Lower leg skin (tissue), 3 donors: ENCODE measurements around the gene MAP3K3.

Experiments
- POLR2A ChIP-seq, 2 donors: fragments of 450-650 bp; IDR thresholded peaks; one replicate each; pipeline ENCODE4 v1.6.1; 2016 to 2017; ENCODE audit warnings: antibody characterized with exemption in 2 of 2, mild to moderate bottlenecking in 1 of 2, moderate library complexity in 1 of 2
- TF ChIP-seq, protein P1 (sequence below), 3 donors: fragments of 450-650 bp; IDR thresholded peaks; one replicate each; pipeline ENCODE4 v1.5.1; 2016; ENCODE audit warnings: antibody characterized with exemption in 3 of 3, mild to moderate bottlenecking in 3 of 3, moderate library complexity in 2 of 3

DNA sequence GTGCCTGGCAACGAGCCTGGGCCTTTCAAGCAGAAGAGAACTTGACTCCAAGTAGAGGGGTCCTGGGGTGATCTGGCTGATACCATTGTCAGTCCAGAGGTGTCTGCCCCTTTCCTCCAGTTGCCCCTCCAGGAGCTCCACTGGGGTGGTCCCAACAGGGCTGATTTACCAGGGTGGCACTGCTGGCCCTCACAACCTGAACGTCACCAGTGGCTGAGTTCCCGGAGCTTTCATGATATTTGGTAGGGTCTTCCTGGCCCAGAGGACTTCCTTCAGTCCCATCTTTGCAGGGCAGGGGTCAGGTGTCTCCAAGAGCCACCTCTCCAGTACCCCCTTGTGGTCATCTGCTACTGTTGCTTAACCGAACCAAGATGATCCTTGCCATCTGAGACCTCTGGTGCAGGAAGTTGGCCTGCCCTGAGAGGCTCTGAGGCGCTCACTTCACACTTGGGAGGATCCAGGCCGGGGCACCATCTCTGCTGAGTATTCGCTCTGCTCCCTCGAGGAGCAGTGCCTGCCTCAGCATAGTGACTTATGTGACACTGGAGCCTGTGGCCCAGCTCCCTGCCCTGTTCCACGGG, 74.3 kb downstream of the MAP3K3 start:
- TF ChIP-seq, protein P1, sequence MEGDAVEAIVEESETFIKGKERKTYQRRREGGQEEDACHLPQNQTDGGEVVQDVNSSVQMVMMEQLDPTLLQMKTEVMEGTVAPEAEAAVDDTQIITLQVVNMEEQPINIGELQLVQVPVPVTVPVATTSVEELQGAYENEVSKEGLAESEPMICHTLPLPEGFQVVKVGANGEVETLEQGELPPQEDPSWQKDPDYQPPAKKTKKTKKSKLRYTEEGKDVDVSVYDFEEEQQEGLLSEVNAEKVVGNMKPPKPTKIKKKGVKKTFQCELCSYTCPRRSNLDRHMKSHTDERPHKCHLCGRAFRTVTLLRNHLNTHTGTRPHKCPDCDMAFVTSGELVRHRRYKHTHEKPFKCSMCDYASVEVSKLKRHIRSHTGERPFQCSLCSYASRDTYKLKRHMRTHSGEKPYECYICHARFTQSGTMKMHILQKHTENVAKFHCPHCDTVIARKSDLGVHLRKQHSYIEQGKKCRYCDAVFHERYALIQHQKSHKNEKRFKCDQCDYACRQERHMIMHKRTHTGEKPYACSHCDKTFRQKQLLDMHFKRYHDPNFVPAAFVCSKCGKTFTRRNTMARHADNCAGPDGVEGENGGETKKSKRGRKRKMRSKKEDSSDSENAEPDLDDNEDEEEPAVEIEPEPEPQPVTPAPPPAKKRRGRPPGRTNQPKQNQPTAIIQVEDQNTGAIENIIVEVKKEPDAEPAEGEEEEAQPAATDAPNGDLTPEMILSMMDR (IDR thresholded peaks at IDR 0.05): no peak
- TF ChIP-seq POLR2A (IDR thresholded peaks at IDR 0.05): no peak
